Fibroblast of gingiva (primary cell): ENCODE data around the gene B4GALT1.
A peak's percentile ranks its signal among the peaks of the same experiment; 100 is the strongest.

Experiments
- DNase-seq: peaks from one replicate; pipeline ENCODE4 v3.0.0-alpha.2; 2011; ENCODE audit warnings: low read depth

The B4GALT1 gene, protein sequence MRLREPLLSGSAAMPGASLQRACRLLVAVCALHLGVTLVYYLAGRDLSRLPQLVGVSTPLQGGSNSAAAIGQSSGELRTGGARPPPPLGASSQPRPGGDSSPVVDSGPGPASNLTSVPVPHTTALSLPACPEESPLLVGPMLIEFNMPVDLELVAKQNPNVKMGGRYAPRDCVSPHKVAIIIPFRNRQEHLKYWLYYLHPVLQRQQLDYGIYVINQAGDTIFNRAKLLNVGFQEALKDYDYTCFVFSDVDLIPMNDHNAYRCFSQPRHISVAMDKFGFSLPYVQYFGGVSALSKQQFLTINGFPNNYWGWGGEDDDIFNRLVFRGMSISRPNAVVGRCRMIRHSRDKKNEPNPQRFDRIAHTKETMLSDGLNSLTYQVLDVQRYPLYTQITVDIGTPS

DNA sequence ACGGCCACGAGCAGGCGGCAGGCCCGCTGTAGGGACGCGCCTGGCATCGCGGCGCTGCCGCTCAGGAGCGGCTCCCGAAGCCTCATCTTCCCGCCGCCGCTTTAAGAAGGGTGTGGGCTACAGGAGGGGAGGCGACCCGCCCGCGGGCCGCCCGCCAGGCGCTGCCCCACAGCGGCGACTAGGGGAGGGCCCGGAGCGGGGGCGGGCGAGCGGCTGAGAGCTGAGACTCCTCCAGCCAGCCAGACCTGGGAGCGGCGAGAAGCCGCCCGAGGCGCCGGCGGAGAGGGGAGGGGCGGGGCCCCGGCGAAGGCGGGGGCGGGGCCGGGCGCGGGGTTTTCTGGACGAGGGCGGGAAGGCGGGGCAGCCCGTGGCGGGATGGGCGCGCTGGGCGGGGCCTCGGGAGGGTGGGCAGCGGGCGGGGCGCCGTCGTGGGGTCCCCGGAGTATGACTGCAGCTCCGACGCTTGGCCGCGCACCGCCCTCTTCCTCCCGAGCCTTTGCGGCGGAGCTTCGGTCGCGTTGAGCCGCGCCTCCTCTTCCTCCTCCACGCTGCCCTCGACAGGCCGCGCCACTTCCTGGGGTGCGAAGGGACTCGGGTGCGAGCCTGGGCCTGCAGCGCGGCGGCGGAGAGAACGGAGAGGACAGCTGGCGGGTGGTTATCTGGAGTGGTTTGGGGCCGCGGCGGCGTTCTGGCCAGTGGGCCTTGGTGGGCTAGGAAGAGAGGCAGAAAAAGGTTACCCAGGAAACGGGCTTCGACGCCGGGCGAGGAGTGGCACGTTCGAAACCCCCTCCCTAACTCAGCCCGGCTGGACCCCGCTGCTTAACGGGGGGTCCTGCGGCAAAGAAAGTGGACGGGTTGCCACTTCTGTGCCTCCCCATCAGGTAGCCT lies at the start of gene B4GALT1:
TSS of gene B4GALT1 (minus strand) at position 253 of the 888 bp plus-strand sequence. CDS start at position 86, 167 bp downstream.
- peak; percentile 96 for DNase-seq

GRCh38 chr9:33211695-33212393 lies 44.7 kb upstream of the B4GALT1 start:
- no peak for DNase-seq

- DNase-seq: no peak
Measured at GRCh38 chr9:33210006-33210715, 43.0 kb upstream of the B4GALT1 start.

DNA sequence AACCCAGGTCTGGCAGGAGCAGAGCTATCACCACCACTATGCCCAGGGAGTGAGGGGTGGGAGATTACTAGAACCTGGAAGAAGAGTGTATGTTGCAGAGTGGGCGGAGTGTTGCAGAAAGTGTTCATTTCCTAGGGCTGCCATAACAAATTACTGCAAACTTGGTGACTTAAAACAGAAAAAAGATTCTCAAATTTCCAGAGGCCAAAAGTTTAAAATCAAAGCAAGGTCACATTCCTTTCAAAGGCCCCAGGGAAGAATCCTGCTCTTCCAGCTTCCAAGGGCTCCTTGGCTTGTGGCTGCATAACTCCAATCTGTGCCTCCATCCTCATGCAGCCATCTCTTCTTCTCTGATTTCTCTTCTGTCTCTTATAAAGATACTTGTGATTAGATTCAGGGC lies 42.3 kb upstream of the B4GALT1 start:
- no peak for DNase-seq

DNA sequence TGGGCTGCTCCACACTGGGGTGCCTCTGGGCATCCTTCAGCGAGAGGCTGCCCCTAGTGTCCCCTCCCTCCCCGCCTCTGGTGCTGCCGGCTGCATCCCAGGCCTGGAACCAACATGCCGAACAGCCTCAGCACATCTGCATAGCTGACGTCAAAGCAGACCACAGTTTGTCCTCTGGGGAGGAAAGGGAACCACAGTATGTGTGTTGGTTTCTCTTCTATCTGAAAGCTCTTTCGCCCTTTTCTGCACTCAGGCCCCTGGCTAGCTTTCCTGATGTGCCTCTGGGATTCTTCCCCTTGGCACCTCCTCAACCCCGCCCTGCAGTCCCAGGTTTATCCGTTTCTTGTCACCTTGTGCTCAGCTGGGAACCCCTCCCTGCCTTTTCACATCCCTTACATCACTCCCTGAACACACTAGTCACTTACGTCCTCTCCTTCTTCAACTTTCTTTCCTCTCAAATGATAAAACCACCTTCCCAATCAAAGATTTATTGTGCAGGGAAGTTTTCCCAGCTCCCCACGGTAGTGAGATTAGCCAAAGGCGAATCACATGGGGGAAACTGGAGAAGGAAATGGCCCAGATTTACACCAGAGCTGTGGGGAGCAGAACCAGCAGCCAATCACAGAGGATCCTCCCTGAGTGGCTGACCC lies 35.5 kb upstream of the B4GALT1 start:
- DNase-seq: peak; percentile 82

- no peak for DNase-seq
Measured at GRCh38 chr9:33202018-33202417, 34.9 kb upstream of the B4GALT1 start.

DNA sequence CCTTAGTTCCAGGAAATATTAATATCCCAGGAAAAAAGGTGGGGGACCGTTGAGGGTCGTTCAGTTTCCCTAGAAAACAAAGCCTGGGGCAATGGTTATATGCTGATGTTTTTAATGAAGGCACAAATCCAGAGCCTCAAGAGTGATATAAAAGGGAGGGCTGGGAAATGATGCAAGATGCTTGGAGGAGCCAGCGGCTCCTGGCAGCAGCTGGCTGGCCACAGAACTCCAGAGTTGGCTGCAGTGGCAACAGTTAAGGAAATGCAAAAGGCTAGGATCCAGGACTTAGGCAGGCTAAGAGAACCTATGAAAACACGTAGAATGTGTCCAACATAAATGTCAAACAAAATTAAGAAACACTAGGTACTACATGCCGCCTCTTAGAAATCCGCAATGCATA lies 31.0 kb upstream of the B4GALT1 start:
- DNase-seq: peak; percentile 87

GRCh38 chr9:33197279-33198152 lies 30.4 kb upstream of the B4GALT1 start:
- no peak for DNase-seq

DNA sequence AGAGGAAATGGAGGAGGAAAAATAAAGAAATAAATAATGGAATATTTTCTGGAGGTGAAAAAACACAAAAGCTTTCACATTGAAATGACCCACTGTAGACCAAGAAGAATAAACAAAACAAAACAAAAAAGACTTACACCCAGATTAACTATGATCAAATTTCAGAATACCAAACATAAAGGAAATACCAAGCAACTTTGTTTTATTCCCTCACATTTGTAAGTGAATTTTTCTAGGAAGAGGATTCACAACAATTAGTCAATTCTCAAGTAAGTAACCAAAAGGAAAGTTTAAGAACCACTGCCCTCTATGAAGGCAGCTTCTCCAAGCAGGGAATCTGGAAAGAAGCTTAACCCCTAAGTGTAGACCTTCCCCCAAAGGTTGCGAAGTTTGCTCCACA lies 29.6 kb upstream of the B4GALT1 start:
- DNase-seq: peak; percentile 19

DNA sequence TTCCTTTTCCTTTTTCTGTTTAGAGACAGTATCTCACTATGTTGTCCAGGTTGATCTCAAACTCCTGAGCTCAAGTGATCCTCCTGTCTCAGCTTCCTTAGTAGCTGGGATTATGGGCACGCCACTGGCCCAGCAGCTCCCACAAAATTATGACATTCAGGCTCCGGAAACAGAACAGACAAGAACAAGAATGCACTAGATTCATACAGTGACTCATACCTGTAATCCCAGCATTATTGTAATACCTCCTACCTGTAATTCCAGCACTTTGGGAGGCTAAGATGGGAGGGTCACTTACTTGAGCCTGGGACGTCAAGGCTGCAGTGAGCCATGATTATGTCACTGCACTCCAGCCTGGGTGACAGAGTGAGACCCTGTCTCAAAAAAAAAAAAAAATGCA lies 26.7 kb upstream of the B4GALT1 start:
- DNase-seq: no peak

- DNase-seq: no peak
Measured at GRCh38 chr9:33192493-33193255, 25.5 kb upstream of the B4GALT1 start.

- no peak for DNase-seq
Measured at GRCh38 chr9:33190021-33190705, 23.0 kb upstream of the B4GALT1 start.

GRCh38 chr9:33189331-33189791 lies 22.2 kb upstream of the B4GALT1 start:
- DNase-seq: no peak

GRCh38 chr9:33188711-33189110 lies 21.6 kb upstream of the B4GALT1 start:
- no peak for DNase-seq

DNA sequence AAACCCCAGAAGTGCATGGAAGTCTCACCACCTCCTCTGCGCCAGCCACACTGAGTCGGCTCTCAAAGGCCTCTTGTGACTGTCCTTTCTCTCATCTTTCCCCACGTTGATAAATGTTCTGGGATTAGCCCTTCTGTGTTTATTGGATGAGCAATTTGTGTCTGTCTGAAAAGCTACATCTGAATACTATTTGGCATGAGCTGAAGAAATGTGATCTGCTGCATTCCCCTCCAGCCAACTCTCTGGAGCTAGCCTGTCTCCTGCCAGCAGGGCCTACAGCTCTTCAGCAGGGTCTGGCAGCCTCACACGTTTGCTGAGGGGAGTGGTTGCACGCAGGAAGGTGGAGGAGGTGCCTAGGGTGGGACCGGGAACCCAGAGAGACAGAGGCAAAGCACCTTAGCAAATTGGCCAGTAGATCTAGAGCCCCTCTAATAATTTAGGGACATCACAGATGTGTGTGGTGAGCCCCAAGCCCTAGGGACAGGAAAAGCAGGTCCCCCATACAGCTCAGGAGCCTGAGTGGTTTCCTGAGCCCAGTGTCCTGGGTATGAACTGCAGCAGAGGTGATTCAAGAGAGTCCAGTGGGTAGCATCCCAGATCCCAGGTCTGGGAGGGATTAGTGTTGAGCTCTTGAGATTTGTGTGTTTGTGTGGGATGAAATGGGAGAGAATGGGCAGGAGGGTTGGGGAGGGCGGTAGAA lies 20.5 kb upstream of the B4GALT1 start:
- DNase-seq: peak; percentile 80

DNA sequence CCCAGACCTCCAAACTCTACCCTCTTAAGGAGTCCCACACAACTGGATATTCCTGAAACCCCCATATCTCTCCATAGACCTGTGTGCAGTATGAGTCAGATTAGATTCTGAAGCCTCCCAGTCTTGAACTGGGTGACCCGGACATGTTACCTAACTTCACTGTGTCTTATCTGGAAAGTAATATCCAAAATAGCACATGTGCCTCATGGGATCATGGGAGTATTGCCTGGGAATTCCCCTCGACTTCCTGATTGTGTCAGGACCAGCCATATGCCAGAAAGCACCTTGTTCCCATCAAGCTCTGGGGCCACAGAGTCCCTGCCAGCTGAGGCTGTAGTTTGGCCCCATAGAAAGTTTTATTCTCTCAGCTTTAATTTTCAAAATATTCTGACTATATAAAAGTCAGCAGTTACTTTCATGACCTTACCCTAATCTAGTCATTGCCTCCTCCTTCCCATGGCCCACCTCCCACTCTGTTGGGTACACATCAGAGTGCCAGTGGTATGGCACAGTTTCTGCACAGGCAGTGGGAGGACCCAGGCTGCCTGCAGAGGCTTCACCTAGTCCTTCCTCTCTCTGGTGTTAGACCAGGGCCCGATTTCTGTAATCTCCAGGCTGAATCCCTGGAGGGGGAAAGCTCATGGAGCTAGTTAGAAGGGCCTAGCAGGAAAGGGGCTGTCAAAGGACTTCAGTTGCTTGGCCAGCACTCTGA lies 19.5 kb upstream of the B4GALT1 start:
- DNase-seq: no peak

GRCh38 chr9:33185858-33186257 lies 18.7 kb upstream of the B4GALT1 start:
- DNase-seq: no peak
